ENCODE data around the gene CORIN.

The CORIN gene

GRCh38 chr4:47642985-47643760, 194.7 kb downstream of the CORIN start:
- DNase-seq (ENCODE audit: low read depth in 2 of 2) = peak in 1 of 2 experiments; percentile 29

- no peak for DNase-seq (ENCODE audit: low read depth in 2 of 2)
Measured at GRCh38 chr4:47642191-47642830, 195.6 kb downstream of the CORIN start.

GRCh38 chr4:47641755-47642154, 196.1 kb downstream of the CORIN start:
- DNase-seq (ENCODE audit: low read depth in 2 of 2) = no peak

- DNase-seq (ENCODE audit: low read depth in 2 of 2) = no peak
Measured at GRCh38 chr4:47640911-47641310, 197.0 kb downstream of the CORIN start.

GRCh38 chr4:47639531-47639930, 198.3 kb downstream of the CORIN start:
- no peak for DNase-seq (ENCODE audit: low read depth in 2 of 2)

GRCh38 chr4:47631161-47631560, 206.7 kb downstream of the CORIN start:
- no peak for DNase-seq (ENCODE audit: low read depth in 2 of 2)

- peak; percentile 88 for DNase-seq (ENCODE audit: low read depth in 2 of 2)
Measured at GRCh38 chr4:47624031-47624441, 213.8 kb downstream of the CORIN start.

- DNase-seq (ENCODE audit: low read depth in 2 of 2) = no peak
Measured at GRCh38 chr4:47621181-47621580, 216.7 kb downstream of the CORIN start.

- no peak for DNase-seq (ENCODE audit: low read depth in 2 of 2)
Measured at GRCh38 chr4:47619691-47620090, 218.2 kb downstream of the CORIN start.

GRCh38 chr4:47617607-47618006, 220.3 kb downstream of the CORIN start:
- DNase-seq (ENCODE audit: low read depth in 2 of 2) = no peak

- DNase-seq (ENCODE audit: low read depth in 2 of 2) = no peak
Measured at GRCh38 chr4:47615385-47615784, 222.5 kb downstream of the CORIN start.

- DNase-seq (ENCODE audit: low read depth in 2 of 2) = peak in 1 of 2 experiments; percentile 32
Measured at GRCh38 chr4:47612116-47613023, 225.5 kb downstream of the CORIN start.

GRCh38 chr4:47606482-47606881, 231.4 kb downstream of the CORIN start:
- DNase-seq (ENCODE audit: low read depth in 2 of 2) = no peak

GRCh38 chr4:47598896-47599295, 239.0 kb downstream of the CORIN start:
- no peak for DNase-seq (ENCODE audit: low read depth in 2 of 2)

GRCh38 chr4:47598320-47598719, 239.5 kb downstream of the CORIN start:
- no peak for DNase-seq (ENCODE audit: low read depth in 2 of 2)

- no peak for DNase-seq (ENCODE audit: low read depth in 2 of 2)
Measured at GRCh38 chr4:47597696-47598095, 240.2 kb downstream of the CORIN start.

GRCh38 chr4:47590325-47590724, 247.5 kb downstream of the CORIN start:
- no peak for DNase-seq (ENCODE audit: low read depth in 2 of 2)

- DNase-seq (ENCODE audit: low read depth in 2 of 2) = no peak
Measured at GRCh38 chr4:47579235-47579634, 258.6 kb downstream of the CORIN start.

GRCh38 chr4:47577779-47578553, 259.9 kb downstream of the CORIN start:
- DNase-seq (ENCODE audit: low read depth in 2 of 2) = no peak

GRCh38 chr4:47572981-47573380, 264.9 kb downstream of the CORIN start:
- no peak for DNase-seq (ENCODE audit: low read depth in 2 of 2)

- no peak for DNase-seq (ENCODE audit: low read depth in 2 of 2)
Measured at GRCh38 chr4:47570816-47571215, 267.1 kb downstream of the CORIN start.

- no peak for DNase-seq (ENCODE audit: low read depth in 2 of 2)
Measured at GRCh38 chr4:47567511-47567910, 270.4 kb downstream of the CORIN start.
